HG02798 (cell line): ENCODE results near the gene ZBTB7A.

Experiments
- ATAC-seq: cut with Tn5 transposase; IDR thresholded peaks from one replicate; pipeline ENCODE4 v1.9.1; 2021; ENCODE audit warnings: mild to moderate bottlenecking; ENCODE audit not compliant: unreplicated experiment, poor library complexity

ZBTB7A gene

GRCh38 chr19:4057931-4058692 is 8.6 kb downstream of the ZBTB7A start:
- no peak for ATAC-seq

- ATAC-seq: no peak
Observed at GRCh38 chr19:4055209-4055552, 11.5 kb downstream of the ZBTB7A start.

- ATAC-seq: no peak
Observed at GRCh38 chr19:4054441-4055208, 12.1 kb downstream of the ZBTB7A start.

GRCh38 chr19:4053423-4054324 is 13.0 kb downstream of the ZBTB7A start:
- ATAC-seq: no peak

GRCh38 chr19:4052993-4053422 is 13.7 kb downstream of the ZBTB7A start:
- ATAC-seq: no peak

GRCh38 chr19:4052114-4052992 is 14.3 kb downstream of the ZBTB7A start:
- no peak for ATAC-seq

- ATAC-seq: no peak
Observed at GRCh38 chr19:4051175-4052101, 15.3 kb downstream of the ZBTB7A start.

GRCh38 chr19:4049432-4049831 is 17.3 kb downstream of the ZBTB7A start:
- no peak for ATAC-seq

- ATAC-seq: no peak
Observed at GRCh38 chr19:4046946-4047683, 19.6 kb downstream of the ZBTB7A start.

- ATAC-seq: no peak
Observed at GRCh38 chr19:4046362-4046691, 20.4 kb downstream of the ZBTB7A start.

- no peak for ATAC-seq
Observed at GRCh38 chr19:4045597-4046361, 20.9 kb downstream of the ZBTB7A start.

GRCh38 chr19:4044990-4045465 is 21.7 kb downstream of the ZBTB7A start:
- no peak for ATAC-seq

- no peak for ATAC-seq
Observed at GRCh38 chr19:4043966-4044715, 22.6 kb downstream of the ZBTB7A start.

GRCh38 chr19:4043401-4043800 is 23.3 kb downstream of the ZBTB7A start:
- ATAC-seq: no peak

- no peak for ATAC-seq
Observed at GRCh38 chr19:4042731-4043082, 24.0 kb downstream of the ZBTB7A start.

GRCh38 chr19:4042064-4042730 is 24.5 kb downstream of the ZBTB7A start:
- no peak for ATAC-seq
